Measurements from ENCODE around the gene TET3. TPM values are rescaled to one million over a fixed set of nuclear protein-coding genes. Genes with fewer than 3 reads are reported as not detected.

The TET3 gene
- total and polyA plus RNA-seq, 2 of the 4 experiments (the other 2 are of a cell fraction): 1.6 to 1.8 TPM

- H2BK20ac ChIP-seq (ENCODE audit: low read depth, low read length): no peak overlapping the region
- H4K5ac ChIP-seq (ENCODE audit: low read depth, low read length): no peak overlapping the region
- H3K4ac ChIP-seq (ENCODE audit: low read depth, low read length): no peak overlapping the region
- no peak overlapping the region for H3K9ac ChIP-seq (ENCODE audit: low read depth, low read length)
- 0 out of 2 replicates have a peak, but pooled peaks have one; percentile 9 for ATAC-seq (ENCODE audit: low read depth)
- POLR2A ChIA-PET (ENCODE audit: unreplicated experiment): no interaction called here
- H3K9me3 ChIP-seq (ENCODE audit: control insufficient read depth, insufficient read depth, low read length): no peaks in the 10 kb centered on the region
- WGBS, 2 experiments (ENCODE audit: extremely low coverage in 2 of 2, insufficient read length in 1 of 2): 83% methylated on average over 4 of the region's 7 CpGs; no CpG with 5 or more reads in 1 of the 2 experiments
- in situ Hi-C loops (cut with MboI; ENCODE audit: low sequenced_read_pairs): loop anchor here (10.0 kb wide), 1 partner anchor 157 kb away; the partner anchor contains the start of gene STAMBP
- peak; percentile 53 for DNase-seq
- H3K27ac ChIP-seq (ENCODE audit: insufficient read depth, low read length): no peak overlapping the region
- H3K56ac ChIP-seq (ENCODE audit: extremely low read depth, insufficient read depth, low read length): no peak overlapping the region
- H4K20me1 ChIP-seq (ENCODE audit: insufficient read depth, low read length): peaks cover 10% of the 10 kb centered on the region
- no peak overlapping the region for H3K14ac ChIP-seq (replicated peaks; ENCODE audit: low read depth, low read length)
- H3K9me1 ChIP-seq (ENCODE audit: insufficient read depth, low read length): peaks cover 10% of the 10 kb centered on the region
- peak overlapping the region; percentile 17 for H2AFZ ChIP-seq (replicated peaks; ENCODE audit: low read length, poor library complexity)
- H3K4me1 ChIP-seq (ENCODE audit: control insufficient read depth, insufficient read depth, low read length): peaks cover 15% of the 10 kb centered on the region
- peak overlapping the region; percentile 88 for H2AK9ac ChIP-seq (replicated peaks; ENCODE audit: low read depth, low read length, poor library complexity)
- H3K27me3 ChIP-seq (ENCODE audit: control insufficient read depth, insufficient read depth, low read length): no peaks in the 10 kb centered on the region; the same call in 1 of the 2 replicates
- H4K8ac ChIP-seq (ENCODE audit: low read depth in 2 of 2, low read length in 2 of 2): no peak overlapping the region
- dilution Hi-C loops (cut with HindIII; ENCODE audit: low sequenced_read_pairs, unreplicated experiment): no loop called here
- H3K36me3 ChIP-seq (ENCODE audit: control insufficient read depth, insufficient read depth, low read length): peaks cover 5% of the 10 kb centered on the region
- H2AK5ac ChIP-seq (ENCODE audit: low read depth, low read length): no peak overlapping the region
- no peak for TF ChIP-seq MXI1 (IDR thresholded peaks at IDR 0.05; ENCODE audit: borderline replicate concordance, low read depth, low read length)
- no peak overlapping the region for H3K23ac ChIP-seq (ENCODE audit: low read depth, low read length)
- intact Hi-C loops (cut with micrococcal nuclease): loop anchor here (5.0 kb wide), 1 partner anchor 55 kb away; the partner anchor contains the start of gene DGUOK
- H4K91ac ChIP-seq (ENCODE audit: insufficient read depth, low read depth, low read length): no peak overlapping the region
- 0 out of 3 replicates have a peak overlapping the region, but pooled peaks have one; percentile 10 for H2BK15ac ChIP-seq (ENCODE audit: low read depth, low read length)
- H3K4me3 ChIP-seq (ENCODE audit: insufficient read depth, low read depth, low read length): no peak overlapping the region
- H3K18ac ChIP-seq (ENCODE audit: low read depth, low read length): no peak overlapping the region
- no TSS peak for BruUV-seq (replicated peaks)
- CTCF ChIA-PET: no interaction called here
- H2BK5ac ChIP-seq (ENCODE audit: low read depth, low read length, poor library complexity, severe bottlenecking): no peak overlapping the region
- no peak overlapping the region for H3K4me2 ChIP-seq (ENCODE audit: low read depth, low read length)
- H3K79me1 ChIP-seq (ENCODE audit: low read depth in 1 of 2, low read length in 2 of 2): peaks cover 5 to 18% of the 10 kb centered on the region in 2 experiments; a peak in 3 of 4 replicates
- H2BK120ac ChIP-seq (ENCODE audit: low read depth, low read length): no peak overlapping the region
These were observed 2.5 kb upstream of the TET3 start for GRCh38 chr2:73982140-73982617.
